NCI-H446 (cell line): ENCODE data around the gene SORBS1.

ENCODE experiments used
- DNase-seq, 2 experiments: peaks; one replicate each; lab custom pipeline; 2025; lab: John Stamatoyannopoulos, UW

The SORBS1 gene

GRCh38 chr10:95459446-95460045 is 101.6 kb downstream of the SORBS1 start:
- DNase-seq: no peak

GRCh38 chr10:95458871-95459270 is 102.3 kb downstream of the SORBS1 start:
- no peak for DNase-seq

GRCh38 chr10:95458014-95458413 is 103.2 kb downstream of the SORBS1 start:
- no peak for DNase-seq

GRCh38 chr10:95457319-95457886 is 103.8 kb downstream of the SORBS1 start:
- no peak for DNase-seq

- no peak for DNase-seq
Observed at GRCh38 chr10:95456516-95456915, 104.7 kb downstream of the SORBS1 start.

GRCh38 chr10:95454940-95455339 is 106.2 kb downstream of the SORBS1 start:
- no peak for DNase-seq

- no peak for DNase-seq
Observed at GRCh38 chr10:95454356-95454755, 106.8 kb downstream of the SORBS1 start.

GRCh38 chr10:95451568-95452524 is 109.3 kb downstream of the SORBS1 start:
- no peak for DNase-seq

- no peak for DNase-seq
Observed at GRCh38 chr10:95451150-95451549, 110.0 kb downstream of the SORBS1 start.

- DNase-seq: no peak
Observed at GRCh38 chr10:95450188-95450587, 111.0 kb downstream of the SORBS1 start.

GRCh38 chr10:95447685-95448084 is 113.5 kb downstream of the SORBS1 start:
- no peak for DNase-seq

GRCh38 chr10:95445837-95446486 is 115.2 kb downstream of the SORBS1 start:
- peak in 1 of 2 experiments; percentile 63 for DNase-seq

GRCh38 chr10:95445223-95445836 is 115.8 kb downstream of the SORBS1 start:
- DNase-seq: peak; percentile 10 to 35

- no peak for DNase-seq
Observed at GRCh38 chr10:95444792-95445191, 116.4 kb downstream of the SORBS1 start.

GRCh38 chr10:95443636-95444035 is 117.5 kb downstream of the SORBS1 start:
- DNase-seq: no peak

GRCh38 chr10:95442341-95442740 is 118.8 kb downstream of the SORBS1 start:
- DNase-seq: no peak

- no peak for DNase-seq
Observed at GRCh38 chr10:95441547-95441923, 119.6 kb downstream of the SORBS1 start.

GRCh38 chr10:95440756-95441546 is 120.2 kb downstream of the SORBS1 start:
- DNase-seq: peak; percentile 3 to 22

GRCh38 chr10:95440038-95440725 is 121.0 kb downstream of the SORBS1 start:
- no peak for DNase-seq

GRCh38 chr10:95438781-95439180 is 122.4 kb downstream of the SORBS1 start:
- no peak for DNase-seq

GRCh38 chr10:95437669-95438068 is 123.5 kb downstream of the SORBS1 start:
- no peak for DNase-seq
